GM21390 (cell line): ENCODE measurements around the gene CD200R1L.
A peak's percentile ranks its signal among the peaks of the same experiment; 100 is the strongest.
"Not testable (repeated sequence)": the region's sequence is repeated elsewhere in the genome, so short reads cannot be mapped to it uniquely, and the experiment has no call there.

Source experiments
- ATAC-seq: cut with Tn5 transposase; IDR thresholded peaks from one replicate; pipeline ENCODE4 v1.9.1; 2021; ENCODE audit not compliant: unreplicated experiment

CD200R1L gene, protein sequence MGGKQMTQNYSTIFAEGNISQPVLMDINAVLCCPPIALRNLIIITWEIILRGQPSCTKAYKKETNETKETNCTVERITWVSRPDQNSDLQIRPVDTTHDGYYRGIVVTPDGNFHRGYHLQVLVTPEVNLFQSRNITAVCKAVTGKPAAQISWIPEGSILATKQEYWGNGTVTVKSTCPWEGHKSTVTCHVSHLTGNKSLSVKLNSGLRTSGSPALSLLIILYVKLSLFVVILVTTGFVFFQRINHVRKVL

DNA sequence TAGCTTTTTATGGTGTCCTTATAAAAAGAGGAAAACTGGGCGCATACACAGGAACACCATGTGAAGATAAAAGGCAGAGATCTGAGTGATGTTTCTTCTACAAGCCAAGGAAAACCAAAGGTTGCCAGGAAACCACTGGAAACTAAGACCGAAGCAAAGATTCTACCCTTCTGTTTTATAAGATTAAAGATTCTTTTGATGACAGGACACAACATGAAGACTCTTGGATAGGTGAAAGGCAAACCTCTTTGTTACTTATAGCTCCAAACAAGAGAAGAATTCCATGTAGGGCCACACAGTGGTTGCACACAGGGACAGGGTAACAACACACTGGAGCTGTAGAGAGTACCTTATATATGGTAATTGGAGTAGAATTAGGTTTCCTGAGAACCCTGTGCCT is at the start of gene CD200R1L:
TSS of gene CD200R1L (minus strand) at position 101 of the 400 bp plus-strand sequence. CDS start 17,497 bp downstream, outside the sequence.
- ATAC-seq = no peak

DNA sequence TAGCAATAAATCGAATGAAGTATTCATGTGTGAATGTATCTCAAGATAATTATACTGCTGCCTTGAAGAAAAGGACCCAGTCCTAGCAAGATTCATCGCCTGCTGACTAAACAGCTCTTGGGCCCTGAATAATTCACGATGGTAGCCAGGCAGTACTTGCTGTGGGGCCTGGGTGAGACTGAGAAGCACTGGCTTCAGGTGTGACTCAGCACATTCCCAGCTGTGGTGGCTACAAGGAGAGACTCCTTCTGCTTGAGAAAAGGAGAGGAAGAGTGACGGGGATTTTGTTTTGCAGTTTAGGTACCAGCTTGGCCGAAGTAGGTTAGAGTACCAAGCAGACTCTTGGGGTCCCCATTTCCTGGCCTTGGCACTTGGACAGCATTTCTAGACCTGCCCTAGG is 47.6 kb upstream of the CD200R1L start:
- ATAC-seq = no peak

DNA sequence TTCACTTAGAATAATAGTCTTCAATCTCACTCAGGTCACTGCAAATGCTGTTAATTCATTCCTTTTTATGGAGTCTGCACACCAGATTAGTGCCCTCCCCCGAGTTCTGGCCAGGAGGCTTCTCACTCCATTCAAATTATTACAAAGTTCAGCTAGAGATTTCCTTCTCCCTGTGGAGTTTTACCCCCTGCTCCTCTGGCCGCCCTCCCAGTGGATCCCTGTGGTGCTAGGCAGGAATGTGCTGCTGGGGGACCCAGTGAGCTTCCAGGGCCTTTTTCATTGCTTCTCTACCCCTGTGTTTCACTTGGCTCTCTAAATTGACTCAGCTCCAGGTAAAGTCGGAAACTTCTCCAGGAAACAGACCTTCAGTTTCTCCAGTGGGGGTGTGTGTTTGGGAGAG is 42.7 kb upstream of the CD200R1L start:
- no peak for ATAC-seq

DNA sequence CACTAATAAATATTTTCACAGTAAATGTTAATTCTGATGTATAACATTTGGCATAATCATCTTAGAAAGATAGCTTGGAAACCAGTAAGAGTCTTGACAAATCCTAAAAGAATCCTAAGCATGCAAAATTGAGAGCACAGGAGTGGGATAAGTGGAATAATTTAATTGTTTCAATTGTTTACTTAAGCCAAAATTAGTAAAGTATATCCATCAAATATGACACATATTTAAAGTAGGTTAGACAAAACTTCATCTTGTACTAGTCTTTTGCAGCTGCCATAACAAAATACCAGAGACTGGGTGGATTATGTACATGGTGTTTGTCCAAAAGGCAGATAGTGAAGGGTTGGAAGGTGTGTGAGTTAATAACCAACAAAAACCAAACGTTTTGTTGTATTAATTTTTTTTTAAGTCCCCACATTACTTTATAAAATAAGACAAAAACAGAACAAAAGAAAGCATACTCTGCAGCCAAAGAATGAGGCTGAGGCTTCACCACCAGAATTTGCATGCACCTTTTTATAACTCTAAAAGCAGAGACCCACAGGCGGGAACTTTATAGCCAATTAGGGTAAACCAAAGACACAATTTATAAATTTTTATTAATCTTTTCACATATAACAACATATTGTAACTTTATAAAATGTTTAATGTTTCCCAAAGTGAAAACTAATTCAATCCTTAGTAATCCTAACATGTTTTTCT is 41.9 kb upstream of the CD200R1L start:
- ATAC-seq = no peak

DNA sequence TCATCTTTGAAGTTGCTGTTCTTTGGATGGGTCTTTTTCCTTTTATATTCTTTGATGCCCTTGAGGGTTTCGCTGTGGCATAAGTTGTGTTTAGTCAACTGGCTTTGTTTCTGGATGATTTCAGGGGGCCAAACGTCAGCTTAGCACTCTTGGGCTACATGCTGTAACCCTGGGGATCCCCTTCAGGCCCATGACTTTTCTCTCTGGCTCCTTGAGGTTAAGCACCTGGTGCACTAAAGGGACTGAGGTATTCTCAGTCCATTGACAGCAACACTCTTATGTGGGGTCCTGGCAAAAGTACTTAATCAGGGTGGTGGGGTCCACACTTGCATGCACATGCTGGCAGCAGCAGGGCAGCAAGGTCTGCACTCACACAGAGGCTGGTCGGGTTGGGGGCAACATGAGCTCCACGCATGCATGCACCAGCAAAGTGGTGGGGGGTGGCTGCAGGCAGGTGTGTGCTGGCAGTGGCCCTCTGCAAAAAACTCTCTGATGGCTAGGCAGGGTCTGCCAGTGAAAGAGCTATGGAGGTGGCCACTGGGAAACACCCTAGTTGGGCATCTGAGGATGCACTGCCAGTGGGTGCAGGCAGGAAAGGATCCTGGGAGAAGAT is 38.1 kb upstream of the CD200R1L start:
- ATAC-seq = no peak

DNA sequence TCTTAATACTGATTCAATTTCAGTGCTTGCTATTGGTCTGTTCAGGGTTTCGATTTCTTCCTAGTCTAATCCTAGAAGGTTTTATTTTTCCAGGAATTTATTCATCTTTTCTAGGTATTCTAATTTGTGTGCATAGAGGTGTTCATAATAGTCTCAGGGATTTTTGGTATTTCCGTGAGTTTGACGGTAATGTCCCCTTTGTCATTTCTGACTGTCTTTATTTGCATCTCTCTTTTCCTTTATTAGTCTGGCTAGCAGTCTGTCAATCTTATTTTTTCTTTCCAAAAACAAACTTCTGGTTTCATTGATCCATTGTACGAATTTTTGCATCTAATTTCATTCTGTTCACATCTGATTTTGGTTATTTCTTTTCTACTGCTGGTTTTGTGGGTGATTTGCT is 35.2 kb upstream of the CD200R1L start:
- ATAC-seq = no peak

DNA sequence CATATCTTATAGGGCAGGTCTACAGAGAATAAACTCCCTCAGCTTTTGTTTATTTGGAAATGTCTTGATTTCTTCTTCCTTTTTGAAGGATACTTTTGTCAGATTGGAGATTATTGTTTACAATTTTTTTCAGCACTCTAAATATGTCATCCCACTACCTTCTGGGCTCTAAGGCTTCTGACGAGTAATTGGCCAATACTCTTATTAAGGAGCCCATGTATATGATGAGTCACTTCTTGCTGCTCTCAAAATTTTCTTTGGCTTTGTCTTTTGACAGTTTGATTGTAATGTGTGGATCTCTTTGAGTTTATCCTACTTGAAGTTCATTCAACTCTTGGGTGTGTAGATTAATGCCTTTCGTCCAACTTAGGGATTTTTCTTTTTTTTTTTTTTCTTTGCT is 28.9 kb upstream of the CD200R1L start:
- no peak for ATAC-seq

DNA sequence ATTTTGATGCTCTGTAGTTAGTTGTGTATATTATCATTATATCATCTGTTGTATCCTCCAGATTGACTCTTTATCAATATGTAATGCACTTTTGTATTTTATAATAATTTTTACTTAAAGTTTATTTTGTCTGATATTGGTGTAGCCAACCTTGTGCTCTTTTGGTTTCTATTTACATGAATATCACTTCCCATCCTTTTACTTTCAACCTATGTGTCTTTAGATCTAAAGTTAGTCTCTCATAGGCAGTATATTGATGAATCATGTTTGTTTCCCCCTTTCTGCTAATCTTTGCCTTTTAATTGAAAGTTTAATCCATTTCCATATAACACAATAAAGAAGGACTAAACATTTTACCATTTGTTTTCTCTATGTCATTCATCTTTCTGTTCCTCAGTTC is 28.1 kb upstream of the CD200R1L start:
- ATAC-seq = no peak

DNA sequence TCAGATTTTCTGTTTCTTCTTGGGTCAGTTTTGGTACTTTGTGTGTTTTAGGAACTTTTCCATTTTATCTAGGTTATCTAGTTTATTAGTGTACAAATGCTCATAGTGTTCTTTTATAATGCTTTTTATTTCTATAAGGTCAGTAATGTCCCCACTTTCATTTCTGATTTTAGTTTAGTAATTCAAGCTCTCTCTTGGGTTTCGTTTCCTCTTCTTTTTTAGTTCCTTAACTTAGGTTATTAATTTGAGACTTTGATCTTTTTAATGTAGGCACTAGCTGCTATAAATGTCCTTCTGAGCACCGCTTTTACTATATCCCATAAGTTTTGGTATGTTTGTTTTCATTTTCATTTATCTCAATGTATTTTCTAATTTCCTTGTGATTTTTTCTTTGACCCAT is 27.0 kb upstream of the CD200R1L start:
- peak; percentile 58 for ATAC-seq

DNA sequence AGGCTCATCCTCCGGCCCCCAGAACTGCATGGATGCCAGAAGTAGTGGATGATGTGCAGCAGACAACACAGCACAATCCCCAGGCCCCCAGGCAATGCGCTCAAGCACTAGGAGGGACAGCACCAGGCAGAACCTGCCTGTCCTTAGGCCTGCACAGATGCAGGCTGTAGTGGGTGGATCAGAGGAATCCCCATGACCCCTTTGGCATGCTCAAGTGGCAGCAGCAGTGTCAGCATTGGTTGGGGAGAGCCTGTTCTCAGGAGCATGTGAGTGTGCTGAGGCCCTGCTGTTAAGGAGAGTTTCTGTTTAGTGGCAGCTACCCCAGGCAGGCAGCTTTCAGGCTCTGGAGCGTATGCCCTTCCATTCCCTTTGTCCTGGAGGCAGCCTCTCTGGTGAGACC is 25.1 kb upstream of the CD200R1L start:
- no peak for ATAC-seq

DNA sequence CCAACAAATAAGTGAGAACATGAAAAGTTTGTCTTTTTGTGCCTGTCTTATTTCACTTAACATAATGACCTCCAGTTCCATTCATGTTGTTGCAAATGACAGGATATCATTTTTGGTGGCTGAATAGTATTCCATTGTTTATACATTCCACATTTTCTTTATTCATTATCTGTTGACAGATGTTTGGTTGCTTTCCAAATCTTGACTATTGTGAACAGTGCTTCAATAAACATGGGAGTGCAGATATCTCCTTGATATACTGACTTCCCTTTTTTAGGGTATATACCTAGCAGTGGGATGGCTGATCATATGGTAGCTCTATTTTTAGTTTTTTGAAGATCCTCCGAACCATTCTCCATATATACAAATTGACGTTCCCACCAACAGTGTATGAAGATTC is 19.1 kb upstream of the CD200R1L start:
- ATAC-seq = no peak

DNA sequence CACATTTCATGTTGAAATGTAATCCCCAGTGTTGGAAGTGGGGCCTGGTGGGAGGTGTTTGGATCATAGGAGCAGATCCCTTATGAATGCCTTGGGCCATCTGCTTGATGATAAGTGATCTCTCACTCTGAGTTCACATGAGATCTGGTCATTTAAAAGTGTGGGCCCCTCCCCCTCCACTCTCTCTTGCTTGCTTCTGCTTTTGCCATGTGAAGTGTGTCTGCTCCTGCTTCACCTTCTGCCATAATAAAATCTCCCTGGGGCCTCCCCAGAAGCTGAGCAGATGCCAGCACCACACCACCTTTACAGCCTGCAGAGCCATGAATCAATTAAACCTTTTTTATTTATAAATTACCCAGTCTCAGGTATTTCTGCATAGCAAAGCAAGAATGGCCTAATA is 14.2 kb upstream of the CD200R1L start:
- no peak for ATAC-seq

DNA sequence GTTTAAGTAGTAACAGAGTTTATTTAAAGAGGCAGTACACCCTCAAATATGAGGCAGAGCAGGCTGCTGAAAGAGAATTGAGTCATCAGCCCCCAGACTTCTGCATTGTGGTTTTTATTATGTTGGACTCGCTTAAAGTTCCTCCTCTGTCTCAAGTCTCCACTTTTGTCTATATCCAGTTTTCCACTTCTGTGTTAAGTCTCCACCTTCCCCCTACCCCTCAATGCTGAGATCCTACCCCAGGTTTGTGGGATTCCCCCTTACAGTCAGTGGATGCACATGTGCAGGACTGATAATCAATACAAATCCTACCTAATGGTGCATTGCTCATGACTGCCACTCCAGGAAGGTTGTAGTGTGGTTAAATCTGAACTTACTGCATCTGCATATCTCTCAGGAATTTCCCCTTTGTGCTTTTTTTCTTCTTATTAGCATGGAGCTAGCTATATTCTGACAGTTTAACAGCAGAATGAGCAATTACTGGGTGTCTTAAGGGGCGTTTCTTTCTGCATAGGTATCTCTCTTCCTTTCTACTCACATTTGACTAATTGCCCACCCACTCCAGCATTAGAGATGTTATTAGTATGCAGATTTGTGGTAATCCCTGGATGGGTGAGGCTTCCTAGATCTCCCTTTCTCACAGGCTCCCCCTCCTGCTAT is 11.9 kb upstream of the CD200R1L start:
- no peak for ATAC-seq

DNA sequence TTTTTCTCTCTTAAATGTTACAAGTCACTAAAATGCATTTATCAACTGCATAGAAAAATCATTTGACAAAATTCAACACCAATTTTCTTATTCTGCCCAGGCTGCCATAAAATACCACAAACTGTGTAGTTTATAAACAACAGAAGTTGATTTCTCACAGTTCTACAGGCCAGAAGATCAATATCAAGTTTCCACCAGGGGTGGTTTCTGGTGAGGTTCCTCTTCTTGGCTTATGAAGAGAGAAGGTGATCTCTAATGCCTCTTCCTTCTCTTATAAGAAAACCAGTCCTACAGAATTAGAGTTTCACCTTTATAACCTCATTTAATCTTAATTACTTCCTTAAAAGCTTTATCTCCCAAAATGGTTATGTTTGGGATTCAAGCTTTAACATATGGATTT is 10.9 kb upstream of the CD200R1L start:
- no peak for ATAC-seq

DNA sequence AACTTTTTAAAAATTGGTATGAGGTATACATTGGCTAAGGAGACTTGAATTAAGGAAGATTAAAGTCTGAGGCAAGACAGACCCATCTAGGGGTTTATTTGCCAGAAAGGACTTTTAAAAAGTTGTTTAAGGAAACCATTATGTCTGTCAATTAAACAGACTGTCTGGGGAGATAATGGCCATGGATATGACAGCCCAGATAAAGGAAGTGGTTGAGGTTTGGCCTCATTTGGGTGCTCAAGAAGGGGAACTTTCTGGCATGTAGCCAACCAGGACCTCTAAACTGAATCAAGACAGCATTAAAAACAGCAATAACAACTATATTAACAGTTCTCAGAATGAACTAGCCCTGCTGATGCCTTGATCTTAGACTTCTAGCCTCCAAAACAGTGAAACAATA is 9.9 kb upstream of the CD200R1L start:
- ATAC-seq = no peak

DNA sequence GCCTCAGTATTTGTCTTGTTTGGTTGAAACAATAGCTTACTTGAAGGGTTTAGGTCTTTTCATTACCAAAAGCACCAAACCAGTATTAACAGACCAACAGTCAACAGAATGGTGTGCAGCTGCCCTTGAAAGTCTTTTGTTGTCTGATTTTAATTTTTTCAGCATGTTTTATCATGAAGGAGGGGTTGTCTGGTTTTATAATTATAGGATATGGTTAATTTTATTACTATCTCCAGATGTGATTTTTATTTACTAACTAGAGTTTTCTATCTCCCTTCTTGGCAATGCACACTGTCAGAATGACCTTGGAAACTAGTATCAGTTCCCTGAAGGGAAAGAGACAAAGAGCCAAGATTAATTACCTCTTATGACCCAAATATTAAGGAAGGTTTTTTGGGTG is 9.2 kb upstream of the CD200R1L start:
- no peak for ATAC-seq

DNA sequence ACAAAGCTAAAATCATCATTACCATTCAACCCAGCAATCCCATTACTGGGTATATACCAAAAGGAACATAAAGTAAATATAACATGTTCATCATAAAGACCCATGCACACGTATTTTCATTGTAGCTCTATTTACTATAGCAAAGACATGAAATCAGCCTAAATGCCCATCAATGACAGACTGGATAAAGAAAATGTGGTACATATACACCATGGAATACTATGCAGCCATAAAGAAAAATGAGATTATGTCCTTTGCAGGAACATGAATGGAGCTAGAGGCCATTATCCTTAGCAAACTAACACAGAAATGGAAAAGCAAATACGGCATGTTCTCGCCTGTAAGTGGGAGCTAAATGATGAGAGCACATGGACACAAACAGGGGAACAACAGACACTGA is 8.4 kb upstream of the CD200R1L start:
- ATAC-seq = not testable (repeated sequence)

DNA sequence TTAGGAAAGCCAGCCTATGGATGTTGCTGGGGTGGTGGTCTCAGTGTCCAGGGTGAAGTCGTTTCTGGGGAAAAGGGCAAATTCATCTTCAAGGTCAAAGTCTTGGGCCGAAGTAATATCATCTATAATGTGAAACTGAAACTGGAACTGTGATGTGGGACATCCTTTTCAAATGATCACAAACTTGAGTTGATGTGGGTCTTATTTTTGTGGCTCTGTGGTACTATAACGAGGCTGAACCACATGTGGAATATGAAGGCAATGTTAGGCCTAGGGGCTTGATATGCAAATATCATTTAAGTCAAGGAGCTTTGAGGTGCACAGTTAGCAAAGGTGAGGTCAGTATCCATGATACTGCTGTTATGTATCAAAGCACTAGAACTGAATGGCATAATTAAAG is 1.5 kb upstream of the CD200R1L start:
- ATAC-seq = no peak

DNA sequence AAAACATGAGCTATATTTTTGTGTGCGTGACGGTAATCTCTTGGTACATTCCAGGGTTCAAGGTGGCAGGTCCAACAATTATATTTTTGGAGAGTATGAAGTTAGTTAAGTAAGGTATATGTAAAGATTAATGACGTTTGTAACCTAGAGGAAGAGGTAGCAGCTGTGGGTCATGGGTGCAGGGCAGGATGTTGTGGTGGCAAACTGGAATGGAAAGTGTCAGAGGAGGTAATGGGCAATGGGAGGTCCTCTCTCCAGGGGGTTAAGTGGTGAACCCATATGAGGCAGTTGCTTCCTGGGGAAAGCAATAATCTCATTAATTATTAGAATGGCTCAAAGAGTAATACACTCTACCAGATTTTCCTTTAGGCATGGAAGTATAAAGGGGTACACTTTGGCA is 1.0 kb upstream of the CD200R1L start:
- ATAC-seq = no peak

DNA sequence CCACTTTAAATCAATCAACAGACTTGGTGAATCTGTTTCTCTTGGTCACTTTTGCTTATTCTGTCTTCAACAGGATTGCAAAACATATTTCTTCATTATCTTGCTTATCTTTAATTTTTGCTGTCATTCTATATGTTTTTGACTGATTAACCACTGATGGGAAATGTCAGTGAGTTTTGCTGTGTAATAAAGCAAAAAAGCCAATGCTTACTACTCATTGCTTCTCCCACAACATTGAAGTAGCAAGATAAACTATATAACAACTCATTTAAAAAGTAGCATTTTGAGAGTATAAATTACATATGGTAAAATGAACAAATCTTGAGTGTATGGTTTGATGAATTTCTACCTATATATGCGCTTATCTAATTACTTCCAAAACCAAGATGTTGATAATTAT is 892 bp downstream of the CD200R1L start:
- ATAC-seq = no peak

DNA sequence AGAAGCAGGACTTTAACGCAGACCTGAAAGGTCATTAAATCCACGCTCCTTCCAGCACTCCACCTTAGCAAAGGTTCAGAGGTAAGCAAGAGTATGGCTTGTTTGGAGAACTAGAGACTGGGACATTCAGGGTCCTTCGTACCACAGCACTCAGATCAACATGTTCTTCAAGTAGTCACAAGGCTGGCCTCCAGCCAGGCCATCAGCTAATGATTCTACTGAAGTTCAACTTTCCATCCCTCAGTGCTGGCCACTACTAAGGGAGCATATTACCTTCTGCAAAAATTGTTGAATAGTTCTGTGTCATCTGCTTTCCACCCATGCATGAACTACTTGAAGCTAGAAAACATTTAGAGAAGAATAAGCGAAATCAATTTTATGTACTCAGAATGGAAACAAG is 17.6 kb downstream of the CD200R1L start:
- no peak for ATAC-seq
